NCI-H748 (cell line): ENCODE data around the gene APP.
"Not testable (repeated sequence)": the region's sequence is repeated elsewhere in the genome, so short reads cannot be mapped to it uniquely, and the experiment has no call there.

ENCODE experiments used
- DNase-seq: peaks from one replicate; lab custom pipeline; 2025; ENCODE audit not compliant: unreplicated experiment; lab: John Stamatoyannopoulos, UW

Gene APP

DNA sequence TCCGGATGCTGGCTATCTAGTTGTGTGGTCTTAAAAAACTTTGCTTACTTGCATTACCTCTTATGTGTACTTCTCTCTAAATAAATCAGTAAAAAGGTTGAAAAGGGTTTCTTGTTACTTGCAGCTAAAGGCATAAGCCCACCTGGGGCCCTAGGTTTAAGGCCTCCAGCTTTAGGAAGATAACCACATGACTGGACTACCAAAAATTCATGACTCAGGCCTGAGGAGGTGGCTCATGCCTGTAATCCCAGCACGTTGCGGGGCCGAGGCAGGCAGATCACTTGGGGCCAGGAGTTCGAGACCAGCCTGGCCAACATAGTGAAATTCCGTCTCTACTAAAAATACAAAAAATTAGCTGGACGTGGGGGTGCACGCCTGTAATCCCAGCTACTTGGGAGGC lies 142.9 kb downstream of the APP start:
- DNase-seq = no peak

DNA sequence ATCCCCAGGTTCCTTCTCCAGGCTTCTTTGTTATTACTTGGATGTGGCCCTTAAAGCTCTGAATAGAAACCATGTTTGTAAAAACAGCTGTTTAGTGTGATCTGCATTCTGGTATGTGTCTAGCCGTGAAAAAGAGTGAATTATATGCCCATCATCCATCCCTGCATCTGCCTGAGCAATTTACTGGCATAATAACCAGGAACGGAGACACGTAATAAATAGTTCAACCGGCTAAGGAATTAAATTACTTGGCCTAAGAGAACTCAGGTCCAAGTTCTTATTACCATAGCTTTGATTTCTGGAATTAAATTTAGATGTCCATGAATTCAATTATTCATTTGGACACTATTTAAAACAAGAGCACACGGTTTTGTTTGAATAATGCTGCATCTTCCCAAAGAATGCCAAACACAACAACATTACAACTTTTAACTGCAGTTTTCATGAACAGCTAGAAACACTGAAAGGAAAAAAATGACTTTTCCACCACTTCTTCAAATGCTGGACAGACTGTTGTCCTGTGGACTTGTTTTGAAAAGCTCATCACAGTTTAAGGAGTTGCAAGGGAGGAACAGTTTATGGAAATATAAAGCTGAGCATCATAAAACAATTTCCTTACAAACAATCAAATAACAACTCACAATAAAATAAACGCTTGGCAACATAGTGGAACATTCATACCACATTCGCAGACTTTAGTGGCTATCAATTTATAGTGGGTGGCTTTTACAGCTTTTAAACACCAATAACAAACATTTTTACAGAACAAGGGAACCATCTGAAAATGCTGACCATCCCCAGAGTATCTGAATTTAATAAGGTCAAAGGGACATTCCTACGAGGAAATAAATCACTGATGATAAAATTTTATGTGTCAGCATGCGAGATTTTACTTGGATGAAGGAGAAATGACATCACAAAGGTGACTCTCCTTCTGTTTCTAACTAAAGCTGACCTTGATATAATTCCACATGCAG lies 144.7 kb downstream of the APP start:
- DNase-seq = no peak

DNA sequence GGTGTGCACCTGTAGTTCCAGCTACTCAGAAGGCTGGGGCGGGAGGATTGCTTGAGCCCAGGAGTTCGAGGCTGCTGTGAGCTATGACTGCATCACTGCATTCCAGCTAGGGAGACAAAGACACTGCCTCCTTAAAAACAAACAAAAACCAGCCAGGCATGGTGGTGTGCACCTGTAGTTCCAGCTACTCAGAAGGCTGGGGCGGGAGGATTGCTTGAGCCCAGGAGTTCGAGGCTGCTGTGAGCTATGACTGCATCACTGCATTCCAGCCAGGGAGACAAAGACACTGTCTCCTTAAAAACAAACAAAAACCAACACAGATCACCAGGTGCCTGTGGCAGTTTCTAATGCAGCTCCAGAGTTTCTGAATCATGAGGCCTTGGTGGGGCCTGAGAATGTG lies 147.2 kb downstream of the APP start:
- not testable (repeated sequence) for DNase-seq

DNA sequence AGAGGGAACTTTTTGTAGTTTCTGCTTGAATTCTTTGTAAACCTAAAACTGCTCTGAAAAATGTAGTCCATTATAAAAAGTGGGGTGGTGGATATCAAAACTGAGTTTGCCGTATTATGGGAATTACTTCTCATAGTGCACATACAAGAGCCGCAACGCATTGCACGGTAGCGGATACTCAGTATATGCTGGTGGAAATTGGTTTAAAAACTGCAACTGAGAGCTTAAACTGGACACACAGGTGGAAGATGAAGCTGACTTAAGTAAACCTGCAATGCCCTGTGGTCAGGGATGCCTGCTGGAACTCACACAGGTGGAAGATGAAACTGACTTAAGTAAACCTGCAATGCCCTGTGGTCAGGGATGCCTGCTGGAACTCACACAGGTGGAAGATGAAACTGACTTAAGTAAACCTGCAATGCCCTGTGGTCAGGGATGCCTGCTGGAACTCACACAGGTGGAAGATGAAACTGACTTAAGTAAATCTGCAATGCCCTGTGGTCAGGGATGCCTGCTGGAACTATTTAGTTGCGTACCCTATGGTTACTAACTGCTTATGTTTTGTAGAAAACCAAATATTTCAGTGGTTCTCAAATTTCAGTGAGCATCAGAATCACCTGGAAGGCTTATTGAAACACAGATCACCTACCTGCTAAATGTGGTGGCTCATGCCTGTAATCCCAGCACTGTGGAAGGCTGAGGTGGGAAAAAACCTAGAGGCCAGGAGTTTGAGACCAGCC lies 147.8 kb downstream of the APP start:
- DNase-seq = peak; percentile 5

DNA sequence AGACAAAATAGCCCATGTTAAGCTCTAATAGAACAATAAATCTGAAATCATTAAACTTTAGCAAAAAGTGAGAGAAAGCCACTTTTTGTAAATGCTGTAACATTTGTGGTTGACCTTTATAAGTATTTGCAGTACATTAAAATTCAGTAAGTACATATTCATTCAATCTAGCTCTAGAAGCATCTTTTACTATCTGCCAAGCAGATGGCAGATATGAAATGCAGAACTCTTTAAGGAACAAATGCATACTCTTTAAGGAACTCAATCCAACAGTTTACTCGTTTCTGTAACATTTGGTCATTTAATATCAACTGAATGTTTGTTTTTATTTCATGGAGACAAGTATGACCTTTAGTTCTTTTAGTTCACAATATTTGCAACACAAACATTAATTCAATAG lies 150.1 kb downstream of the APP start:
- no peak for DNase-seq

DNA sequence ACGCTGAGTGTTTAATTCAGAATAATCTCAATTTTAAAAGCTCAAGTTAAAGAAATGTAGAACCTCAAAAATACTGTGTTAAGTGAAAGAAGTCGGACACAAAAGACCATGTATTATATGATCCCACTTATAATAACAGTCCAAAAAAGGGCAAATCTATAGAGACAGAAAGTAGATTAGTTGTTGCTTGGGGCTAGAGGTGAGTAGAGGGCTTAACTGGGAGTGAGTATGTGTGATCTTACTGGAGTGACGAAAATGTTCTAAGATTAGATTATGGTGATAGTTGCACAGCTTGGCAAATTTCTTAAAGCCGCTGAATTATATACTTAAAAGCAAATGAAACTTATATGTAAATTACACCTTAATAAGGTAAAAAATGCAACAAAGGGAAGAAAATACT lies 150.5 kb downstream of the APP start:
- DNase-seq = no peak

DNA sequence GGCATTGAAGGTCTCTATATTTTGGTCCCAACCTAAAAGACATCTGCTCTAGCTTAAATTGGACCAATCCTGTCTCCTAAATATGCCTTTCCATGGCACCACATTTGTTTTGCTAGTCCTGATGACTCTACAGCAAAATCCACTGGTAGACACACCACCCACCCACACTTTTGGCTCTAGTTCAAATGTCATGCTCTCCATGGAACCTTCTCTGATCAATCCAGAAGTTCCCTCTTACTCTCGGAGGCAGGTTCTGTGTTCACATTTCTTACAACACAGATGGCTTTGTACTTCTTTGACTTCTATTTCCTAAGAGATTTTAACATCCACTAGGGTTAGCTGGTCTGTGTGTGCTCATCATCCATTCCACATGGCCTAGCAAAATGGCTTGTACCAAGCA lies 151.3 kb downstream of the APP start:
- no peak for DNase-seq

DNA sequence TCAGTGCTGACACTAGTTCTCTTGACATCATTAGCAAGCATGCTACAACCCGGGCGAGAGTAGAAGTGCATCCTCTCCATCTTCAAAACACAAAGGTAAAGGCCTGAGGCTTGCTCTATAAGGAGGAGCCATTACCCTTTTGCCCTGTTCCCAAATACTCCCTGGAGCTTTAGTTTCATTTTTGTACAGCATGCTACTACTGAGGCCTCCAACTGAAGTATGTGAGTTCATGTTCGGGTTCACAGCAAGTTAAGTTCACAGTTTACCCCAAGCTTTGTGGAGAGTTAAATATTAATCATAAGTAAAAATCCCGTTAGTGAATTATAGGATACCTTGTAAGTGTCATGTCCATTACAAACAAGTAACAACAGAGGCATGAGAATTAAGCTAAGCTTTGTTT lies 156.6 kb downstream of the APP start:
- no peak for DNase-seq

DNA sequence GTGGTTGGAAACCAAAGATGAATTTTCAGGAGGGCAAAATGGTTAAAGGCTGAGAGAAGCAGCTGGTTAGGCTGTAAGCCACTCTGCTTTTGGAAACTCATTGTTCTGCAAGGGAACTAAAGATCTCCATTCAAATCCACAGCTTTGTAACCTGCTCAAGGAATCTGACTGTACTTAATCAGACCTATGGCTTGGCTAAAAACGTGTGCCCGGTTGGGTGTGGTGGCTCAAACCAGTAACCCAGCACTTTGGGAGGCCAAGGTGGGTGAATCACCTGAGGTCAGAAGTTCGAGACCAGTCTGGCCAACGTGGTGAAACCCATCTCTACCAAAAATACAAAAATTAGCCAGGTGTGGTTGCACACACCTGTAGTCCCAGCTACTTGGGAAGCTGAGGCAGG lies 158.1 kb downstream of the APP start:
- DNase-seq = not testable (repeated sequence)

DNA sequence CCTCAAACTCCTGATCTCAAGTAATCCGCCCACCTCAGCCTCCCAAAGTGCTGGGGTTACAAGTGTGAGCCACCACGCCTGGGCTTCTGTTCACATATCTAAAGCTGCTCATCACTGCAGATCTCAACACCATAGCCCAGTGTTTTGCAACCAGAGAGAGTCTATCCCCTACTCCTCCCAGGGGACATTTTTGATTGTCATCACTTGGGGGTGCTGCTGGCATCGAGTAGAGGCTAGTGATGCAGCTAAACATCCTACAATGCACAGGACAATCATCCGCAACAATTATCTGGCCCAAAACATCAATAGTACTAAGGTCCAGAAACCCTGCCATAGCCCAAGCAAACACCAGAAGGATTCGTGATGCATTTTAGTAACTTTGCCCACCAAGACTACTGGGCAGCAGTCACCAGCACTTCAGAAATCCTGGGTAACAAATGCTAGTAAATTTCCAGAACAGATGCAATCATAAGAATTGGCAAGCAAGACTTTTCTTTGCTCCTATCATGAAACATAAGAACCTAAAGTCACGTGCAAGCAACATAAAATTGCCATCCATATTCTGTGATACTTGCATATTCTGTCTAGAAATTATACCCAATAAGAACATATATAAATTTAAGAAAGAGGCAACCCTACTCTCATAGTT lies 159.2 kb downstream of the APP start:
- peak; percentile 12 for DNase-seq

DNA sequence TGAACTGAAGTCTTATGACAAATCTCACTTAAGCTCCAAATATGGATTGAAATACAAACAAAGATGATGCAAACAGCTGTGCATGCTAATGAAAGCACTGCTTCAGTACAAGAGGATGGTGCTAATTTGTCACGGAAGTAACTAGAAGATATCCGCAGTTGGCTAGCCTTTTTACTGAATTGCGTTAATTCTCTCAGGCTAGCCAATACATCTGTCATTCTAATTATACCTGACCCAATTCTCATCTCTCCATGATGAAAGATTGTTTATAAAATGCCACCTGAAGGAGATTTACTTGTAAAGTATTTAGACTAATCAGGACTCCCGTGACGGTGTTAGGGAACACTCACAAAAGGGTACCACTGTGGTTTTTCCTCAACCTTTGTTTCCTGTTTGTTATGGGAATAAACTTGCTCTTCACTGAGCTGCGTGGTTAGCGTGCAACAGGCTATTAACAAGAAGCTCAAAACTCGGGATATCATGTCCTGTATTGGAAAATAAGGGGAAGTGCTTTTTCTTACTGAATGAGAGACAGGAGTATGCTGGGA lies 162.5 kb downstream of the APP start:
- peak; percentile 74 for DNase-seq

DNA sequence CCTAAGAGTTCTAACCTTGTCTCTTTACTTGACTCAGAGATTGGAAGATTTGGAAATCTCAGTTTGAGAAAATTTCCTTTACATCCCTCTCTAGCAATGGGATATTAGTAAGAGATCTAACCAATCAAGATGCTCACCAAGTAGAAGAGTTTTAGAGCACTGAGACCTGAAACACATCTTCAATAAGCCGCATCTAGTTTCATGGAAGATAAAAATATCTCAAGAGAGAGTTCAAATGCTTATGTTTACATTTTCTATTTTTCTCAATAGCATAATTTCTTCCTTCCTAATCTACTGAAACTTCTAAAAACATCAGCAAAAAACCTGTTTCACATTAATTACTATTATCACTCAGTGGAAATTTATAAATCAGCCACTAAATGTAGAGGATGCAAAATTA lies 165.1 kb downstream of the APP start:
- DNase-seq = no peak

DNA sequence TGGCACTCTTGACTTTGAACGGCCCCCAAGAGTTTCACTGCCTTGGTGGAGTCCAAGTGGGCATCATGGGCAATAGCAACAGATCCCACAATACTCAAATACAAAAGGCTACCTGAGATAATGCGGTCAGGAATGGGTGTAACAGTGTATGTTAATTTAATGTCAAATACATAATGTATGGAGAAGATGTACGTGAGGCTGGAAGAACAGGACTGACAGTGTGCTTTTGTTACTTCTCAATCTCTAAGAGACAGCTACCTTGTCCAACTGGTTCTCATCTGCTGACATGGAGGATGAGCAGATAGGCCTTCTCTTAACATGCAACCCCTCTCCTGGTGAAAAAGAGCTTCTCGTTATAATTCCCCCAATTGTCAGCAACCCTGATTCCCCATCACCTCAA lies 167.2 kb downstream of the APP start:
- DNase-seq = peak; percentile 4

DNA sequence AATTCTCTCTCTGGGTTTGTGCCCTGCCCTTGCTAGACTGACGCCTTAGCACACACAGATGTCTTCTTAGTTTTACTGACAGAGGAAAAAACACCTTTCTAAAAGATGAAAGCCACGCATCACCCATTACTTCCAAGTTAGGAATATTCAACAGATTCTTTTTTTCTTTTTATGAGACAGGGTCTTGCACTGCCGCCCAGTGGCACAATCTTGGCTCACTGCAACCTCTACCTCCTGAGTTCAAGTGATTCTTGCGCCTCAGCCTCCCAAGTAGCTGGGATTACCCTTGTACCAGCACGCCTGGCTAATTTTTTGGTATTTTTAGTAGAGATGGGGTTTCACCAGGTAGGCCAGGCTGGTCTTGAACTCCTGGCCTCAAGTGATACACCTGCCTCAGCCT lies 169.2 kb downstream of the APP start:
- no peak for DNase-seq

DNA sequence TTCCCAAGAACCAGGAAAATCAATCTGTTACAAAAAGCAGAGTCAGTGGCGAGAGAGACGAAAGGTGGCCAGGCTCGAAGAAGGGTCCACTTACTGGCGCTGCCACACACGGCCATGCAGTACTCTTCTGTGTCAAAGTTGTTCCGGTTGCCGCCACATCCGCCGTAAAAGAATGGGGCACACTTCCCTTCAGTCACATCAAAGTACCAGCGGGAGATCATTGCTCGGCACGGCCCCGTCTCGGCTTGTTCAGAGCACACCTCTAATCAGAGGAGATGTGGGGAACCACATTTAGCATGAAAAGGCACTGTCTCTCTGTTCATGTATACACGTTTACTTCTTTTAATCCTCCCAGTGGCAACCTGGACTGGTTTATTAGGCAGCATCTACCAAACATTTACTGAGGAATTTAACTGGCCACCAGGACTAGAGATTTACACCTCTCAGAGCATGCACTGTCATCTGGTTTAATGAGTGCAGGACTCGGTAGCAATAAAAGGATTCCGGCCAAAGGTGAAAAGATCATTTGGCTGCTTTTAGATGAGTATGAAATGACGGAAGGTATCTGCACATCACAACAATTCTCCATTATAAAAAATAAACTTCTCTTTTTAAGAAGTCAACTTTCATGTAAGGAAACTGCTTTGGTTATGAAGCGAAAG lies 170.5 kb downstream of the APP start:
- DNase-seq = no peak

DNA sequence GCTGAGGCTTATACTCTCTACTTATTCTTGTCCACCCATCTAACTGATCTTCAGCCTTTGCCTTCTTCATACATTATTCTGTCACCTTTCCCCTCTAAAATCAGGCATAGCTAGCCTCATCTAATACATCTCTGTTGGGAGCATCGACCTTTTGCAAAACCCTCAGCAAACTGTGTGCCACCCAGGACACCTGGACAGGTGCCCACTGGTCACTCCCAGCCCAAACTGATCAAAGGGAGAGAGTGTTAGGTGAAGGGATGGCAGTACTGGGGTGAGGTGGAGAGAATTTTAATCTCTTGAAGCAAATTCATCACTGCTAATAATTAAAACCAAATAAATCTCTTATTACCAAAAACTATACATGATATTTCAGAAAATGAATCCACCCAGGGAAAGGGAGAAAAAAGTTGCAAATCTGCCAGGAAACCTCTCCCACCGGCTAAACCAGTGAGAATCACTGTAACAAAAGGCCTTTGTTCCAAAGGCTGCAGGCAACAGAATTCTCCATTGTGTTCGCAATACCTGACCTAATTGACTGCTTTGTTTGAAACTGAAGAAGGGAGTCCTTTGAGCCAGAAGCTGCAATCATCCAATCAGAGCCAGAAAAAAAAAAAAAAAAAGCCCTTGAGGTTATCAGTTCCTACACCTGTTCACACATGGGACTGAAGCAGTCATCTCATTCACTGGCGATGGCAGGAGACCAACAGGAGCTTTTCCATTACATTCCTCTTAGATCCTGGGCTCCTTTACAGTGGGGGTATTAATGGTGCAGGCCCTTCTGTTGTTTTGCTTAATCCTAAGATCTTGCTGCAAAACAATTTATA lies 172.6 kb downstream of the APP start:
- DNase-seq = peak; percentile 98

DNA sequence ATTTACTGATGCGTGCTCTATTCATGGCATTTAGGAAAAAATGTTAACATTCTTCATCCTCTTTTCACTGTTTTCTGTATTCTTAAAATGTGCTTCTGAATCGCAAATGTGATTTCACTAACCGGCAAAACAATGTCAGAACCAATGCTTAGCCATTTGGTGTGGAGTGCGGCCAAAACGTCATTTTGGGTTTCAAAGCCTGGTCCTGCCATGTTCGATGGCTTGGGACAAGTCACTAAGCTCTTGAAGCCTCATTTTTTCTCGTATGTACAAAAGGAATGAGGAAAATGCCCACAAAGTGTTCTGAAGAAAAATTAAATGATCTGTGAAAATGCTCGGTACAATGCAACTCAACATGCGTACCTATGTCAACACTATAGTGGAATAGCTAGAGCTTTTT lies 175.3 kb downstream of the APP start:
- DNase-seq = no peak

DNA sequence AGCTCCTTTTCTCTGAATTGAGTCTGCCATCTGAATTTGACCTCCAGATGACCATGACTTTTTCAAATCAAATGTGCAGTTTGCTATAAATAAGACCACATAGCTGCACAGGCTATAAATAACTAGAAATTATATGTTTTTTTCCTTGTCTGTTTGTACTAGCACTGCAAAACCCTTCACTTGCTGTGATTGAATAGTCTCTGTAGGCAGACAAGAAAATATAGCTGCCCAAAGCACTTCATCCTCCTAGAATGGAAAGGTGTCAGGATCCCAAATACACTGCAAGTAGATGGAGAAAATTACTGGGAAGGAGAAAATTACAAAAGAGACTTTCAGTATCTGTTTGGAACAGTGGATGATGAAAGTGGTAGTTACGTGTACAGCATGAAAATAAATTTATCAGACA lies 175.8 kb downstream of the APP start:
- DNase-seq = no peak

DNA sequence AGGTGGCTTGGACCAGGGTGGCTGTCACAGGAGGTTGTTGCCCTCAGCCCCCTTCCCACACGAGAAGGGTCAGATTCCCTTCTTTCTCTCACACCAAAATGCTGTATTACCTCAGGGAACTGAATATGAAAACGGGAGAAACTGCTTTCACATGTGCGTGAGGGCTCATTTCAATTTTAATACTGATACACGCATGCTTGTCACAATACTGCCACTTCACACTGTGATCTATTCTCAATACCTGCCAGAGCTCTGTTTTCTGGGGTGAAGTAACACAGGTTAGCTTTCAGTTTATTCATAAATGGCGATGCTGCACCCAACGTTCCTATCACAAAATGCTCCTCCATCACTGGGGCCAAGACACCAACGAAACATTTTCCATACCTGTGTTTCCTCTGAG lies 181.8 kb downstream of the APP start:
- no peak for DNase-seq

DNA sequence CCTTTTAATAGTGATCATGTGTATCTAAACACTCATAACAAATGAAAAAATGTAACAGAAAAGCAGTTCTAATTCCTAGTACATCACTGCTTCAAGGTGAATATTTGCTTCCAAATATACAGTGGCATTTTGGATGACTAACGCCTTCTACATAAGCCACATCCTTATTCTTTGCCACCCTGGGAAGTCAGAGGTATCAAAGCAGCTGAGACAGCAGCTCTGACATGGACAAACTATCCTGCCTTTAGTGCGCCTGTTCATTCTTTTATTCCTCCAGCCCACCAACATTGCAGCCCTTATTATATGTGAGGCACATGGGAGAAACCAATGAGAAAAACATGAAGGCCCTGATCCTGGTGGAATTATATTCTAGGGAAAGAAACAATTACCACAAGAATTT lies 183.0 kb downstream of the APP start:
- no peak for DNase-seq
